GM18526 (cell line): ENCODE results near the gene B4GALNT3.

ENCODE experiments used
- POLR2A ChIP-seq: IDR thresholded peaks from 3 replicates; pipeline ENCODE4 v1.6.1; 2011; ENCODE audit not compliant: insufficient read length; ENCODE audit errors: extremely low read depth

The B4GALNT3 gene

GRCh38 chr12:496736-497135 is 37.0 kb downstream of the B4GALNT3 start:
- TF ChIP-seq POLR2A: no peak

GRCh38 chr12:497501-498160 is 37.9 kb downstream of the B4GALNT3 start:
- TF ChIP-seq POLR2A: no peak

GRCh38 chr12:499837-500458 is 40.2 kb downstream of the B4GALNT3 start:
- no peak for TF ChIP-seq POLR2A

GRCh38 chr12:501722-502447 is 42.1 kb downstream of the B4GALNT3 start:
- no peak for TF ChIP-seq POLR2A

- no peak for TF ChIP-seq POLR2A
Observed at GRCh38 chr12:503111-503761, 43.5 kb downstream of the B4GALNT3 start.

GRCh38 chr12:505221-505620 is 45.5 kb downstream of the B4GALNT3 start:
- no peak for TF ChIP-seq POLR2A

GRCh38 chr12:507391-507796 is 47.7 kb downstream of the B4GALNT3 start:
- TF ChIP-seq POLR2A: no peak

GRCh38 chr12:508145-508544 is 48.4 kb downstream of the B4GALNT3 start:
- no peak for TF ChIP-seq POLR2A

GRCh38 chr12:508795-509194 is 49.1 kb downstream of the B4GALNT3 start:
- TF ChIP-seq POLR2A: no peak

GRCh38 chr12:509500-509899 is 49.8 kb downstream of the B4GALNT3 start:
- no peak for TF ChIP-seq POLR2A

GRCh38 chr12:510071-510825 is 50.5 kb downstream of the B4GALNT3 start:
- no peak for TF ChIP-seq POLR2A

GRCh38 chr12:512933-513332 is 53.2 kb downstream of the B4GALNT3 start:
- no peak for TF ChIP-seq POLR2A

GRCh38 chr12:513446-513845 is 53.7 kb downstream of the B4GALNT3 start:
- TF ChIP-seq POLR2A: no peak

- no peak for TF ChIP-seq POLR2A
Observed at GRCh38 chr12:517538-517937, 57.8 kb downstream of the B4GALNT3 start.

GRCh38 chr12:520119-520518 is 60.4 kb downstream of the B4GALNT3 start:
- TF ChIP-seq POLR2A: no peak

- TF ChIP-seq POLR2A: no peak
Observed at GRCh38 chr12:522692-523378, 63.1 kb downstream of the B4GALNT3 start.
